HG03575 (cell line): Measurements from ENCODE around the gene GIT1.

Source experiments
- ATAC-seq: cut with Tn5 transposase; IDR thresholded peaks from one replicate; pipeline ENCODE4 v1.9.1; 2021; ENCODE audit not compliant: unreplicated experiment, insufficient number of reproducible peaks, low FRiP score; ENCODE audit errors: extremely low read depth

Gene GIT1

GRCh38 chr17:29583324-29584248, 5.9 kb downstream of the GIT1 start:
- ATAC-seq, result no peak

GRCh38 chr17:29582772-29583171, 6.7 kb downstream of the GIT1 start:
- no peak for ATAC-seq

GRCh38 chr17:29582254-29582765, 7.1 kb downstream of the GIT1 start:
- ATAC-seq, result no peak

DNA sequence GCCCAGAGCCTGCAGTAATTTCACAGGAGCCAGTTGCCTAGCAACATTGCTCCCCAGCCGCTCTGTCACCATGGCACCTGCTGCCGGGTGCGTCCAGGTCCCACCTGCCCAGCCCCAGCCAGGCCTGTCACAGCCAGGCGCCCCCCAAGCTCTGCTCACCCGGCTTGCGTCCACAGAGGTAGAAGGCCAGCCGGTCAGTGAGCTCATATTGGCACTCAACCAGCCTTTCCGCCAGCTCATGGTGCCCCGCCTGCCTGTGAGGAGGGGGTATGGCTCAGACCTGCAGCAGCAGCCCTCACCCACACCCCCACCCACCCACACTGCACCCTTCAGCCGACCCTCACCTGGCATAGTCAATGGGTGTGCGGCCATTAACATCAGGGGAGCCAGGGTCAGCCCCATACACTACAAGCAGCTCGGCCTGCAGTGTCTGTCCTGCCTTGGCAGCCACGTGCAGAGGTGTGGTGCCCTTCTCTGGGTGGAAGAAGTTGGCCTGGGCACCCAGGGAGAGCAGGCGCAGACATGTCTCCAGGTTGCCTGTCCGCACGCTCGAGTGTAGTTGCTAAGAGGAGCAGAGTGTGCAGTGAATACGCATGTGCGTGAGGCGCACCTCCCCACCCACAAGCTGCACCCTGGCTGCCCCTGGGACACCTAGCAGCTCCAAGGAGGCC, 7.7 kb downstream of the GIT1 start:
- no peak for ATAC-seq

- no peak for ATAC-seq
Measured at GRCh38 chr17:29579866-29580771, 9.3 kb downstream of the GIT1 start.

- ATAC-seq, result no peak
Measured at GRCh38 chr17:29578626-29579485, 10.6 kb downstream of the GIT1 start.

- ATAC-seq, result no peak
Measured at GRCh38 chr17:29577385-29578211, 11.8 kb downstream of the GIT1 start.

- no peak for ATAC-seq
Measured at GRCh38 chr17:29577001-29577370, 12.5 kb downstream of the GIT1 start.

DNA sequence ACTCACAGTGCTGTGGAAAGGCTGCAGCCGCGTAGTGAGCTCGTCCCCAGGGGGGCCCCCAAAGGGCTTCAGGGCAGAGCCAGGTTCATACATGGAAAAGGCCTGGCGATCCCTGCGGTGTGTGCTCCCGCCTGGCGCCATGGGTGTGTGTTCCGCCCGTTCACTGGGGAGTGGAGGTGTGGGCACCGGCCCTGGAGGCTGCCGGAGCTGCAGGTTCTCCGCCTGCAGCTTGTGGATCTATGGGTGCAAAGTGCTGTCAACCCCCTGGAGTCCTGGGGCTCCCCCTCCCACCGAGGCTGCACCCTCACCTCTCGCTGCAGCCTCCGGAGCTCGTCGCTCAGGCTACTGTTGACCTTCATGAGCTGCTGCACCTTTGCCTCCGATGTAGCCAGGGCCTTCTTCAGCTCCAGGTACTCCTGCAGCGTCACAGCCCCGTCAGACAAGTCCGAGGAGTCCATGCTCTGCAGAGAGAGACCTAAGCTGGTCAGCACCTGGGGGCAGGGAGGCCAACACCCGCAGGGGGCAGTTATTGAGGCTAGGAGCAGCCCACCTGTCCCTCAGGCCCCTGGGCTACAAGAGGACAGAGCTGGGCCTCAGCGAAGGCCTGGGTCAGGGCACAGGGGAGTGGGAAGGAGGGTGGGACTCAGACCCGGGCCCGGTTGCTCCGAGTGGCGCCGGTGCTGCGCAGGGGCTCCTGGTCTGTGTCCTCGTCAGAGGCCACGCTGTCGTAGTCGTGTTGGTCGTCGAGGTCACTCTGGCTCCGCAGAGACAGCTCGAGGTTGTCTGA, 13.0 kb downstream of the GIT1 start:
- no peak for ATAC-seq

DNA sequence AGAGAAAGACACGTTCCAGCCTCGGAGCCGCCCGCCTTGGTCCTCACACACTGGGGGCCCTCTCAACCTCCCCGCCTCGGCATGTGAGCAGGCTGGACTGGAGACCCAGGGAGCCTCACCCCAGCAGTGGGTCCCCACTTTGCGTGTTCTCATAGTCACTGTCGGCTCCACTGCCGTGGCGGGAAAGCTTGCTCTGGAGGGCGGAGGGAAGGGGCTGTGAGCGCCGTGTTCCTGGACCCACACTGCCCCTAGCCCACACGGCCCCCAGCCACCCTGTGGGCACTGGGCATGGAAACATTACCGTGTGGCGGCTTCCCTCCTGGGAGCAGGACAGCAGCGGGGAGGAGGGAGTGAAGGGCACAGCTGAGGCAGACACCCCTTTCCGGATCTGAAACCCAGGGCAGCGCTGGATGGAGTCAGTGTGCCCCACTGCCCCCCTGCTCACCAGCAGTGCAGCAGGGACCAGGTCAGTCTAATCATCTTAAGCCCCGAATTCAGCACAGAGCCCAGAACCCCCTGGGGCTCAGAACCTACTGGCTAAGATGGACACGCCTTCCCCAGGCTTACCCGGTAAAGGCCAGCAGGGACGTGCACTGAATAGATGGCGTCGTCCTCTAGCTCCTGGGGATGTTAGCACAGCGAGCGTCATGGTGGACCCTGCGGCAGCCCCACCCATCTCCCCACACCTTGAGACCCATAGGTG, 13.8 kb downstream of the GIT1 start:
- no peak for ATAC-seq

GRCh38 chr17:29574732-29575510, 14.5 kb downstream of the GIT1 start:
- no peak for ATAC-seq

DNA sequence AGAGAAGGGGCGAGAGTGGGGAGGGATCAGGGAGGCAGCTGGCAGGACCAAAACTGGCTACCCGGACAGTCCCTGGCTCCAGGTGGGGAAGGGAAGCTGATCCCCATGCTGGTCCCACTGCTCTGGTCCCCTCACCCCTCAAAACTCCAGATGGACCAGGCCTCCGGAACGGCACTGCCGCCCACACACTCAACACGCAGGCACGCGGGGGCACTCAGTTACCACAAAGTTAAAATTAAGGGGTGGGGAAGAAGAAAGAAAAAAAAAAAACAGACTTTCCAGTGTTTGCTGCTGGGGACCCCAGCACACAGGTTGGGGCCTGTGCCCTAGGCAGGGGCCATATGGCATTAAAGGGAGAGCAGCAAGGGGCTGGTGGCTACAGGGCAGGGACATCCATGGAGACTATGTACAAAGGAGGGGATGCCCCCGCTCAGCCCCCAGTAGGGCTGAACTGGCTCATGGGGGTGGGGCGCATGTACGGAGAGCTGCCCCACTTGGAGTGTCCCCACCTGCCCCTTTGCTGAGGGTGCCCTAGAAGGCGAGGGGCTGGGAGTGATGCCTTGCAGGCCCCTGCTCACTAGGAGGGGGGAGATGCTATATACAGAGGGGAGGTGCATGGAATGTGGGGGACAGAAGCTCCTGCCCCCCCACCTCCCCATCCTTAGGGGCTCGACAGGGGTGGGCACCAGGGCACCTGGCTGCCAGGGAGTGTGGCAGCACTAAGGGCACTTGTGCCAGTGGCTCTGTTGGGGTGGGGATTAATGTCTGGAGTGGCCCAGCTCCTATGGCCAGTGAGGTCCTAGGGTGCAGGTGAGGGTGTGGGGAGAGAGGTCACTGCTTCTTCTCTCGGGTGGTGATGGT, 15.3 kb downstream of the GIT1 start:
- ATAC-seq, result no peak

DNA sequence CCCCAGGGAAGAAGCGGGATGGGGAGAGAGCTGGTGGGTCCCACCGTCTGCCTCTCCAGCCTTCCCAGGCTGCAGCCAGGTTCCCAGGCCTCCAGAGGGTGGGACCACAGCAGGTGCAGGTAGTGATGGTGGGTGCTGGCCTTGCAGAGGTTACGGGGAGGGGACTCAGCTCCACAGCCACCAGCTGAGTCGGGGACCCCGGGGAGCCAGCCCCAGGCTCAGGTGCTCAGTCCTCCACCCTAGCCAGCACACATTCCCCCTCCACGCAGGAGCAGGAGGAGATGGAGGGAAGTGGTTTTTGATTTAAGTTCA, 15.9 kb downstream of the GIT1 start:
- no peak for ATAC-seq

DNA sequence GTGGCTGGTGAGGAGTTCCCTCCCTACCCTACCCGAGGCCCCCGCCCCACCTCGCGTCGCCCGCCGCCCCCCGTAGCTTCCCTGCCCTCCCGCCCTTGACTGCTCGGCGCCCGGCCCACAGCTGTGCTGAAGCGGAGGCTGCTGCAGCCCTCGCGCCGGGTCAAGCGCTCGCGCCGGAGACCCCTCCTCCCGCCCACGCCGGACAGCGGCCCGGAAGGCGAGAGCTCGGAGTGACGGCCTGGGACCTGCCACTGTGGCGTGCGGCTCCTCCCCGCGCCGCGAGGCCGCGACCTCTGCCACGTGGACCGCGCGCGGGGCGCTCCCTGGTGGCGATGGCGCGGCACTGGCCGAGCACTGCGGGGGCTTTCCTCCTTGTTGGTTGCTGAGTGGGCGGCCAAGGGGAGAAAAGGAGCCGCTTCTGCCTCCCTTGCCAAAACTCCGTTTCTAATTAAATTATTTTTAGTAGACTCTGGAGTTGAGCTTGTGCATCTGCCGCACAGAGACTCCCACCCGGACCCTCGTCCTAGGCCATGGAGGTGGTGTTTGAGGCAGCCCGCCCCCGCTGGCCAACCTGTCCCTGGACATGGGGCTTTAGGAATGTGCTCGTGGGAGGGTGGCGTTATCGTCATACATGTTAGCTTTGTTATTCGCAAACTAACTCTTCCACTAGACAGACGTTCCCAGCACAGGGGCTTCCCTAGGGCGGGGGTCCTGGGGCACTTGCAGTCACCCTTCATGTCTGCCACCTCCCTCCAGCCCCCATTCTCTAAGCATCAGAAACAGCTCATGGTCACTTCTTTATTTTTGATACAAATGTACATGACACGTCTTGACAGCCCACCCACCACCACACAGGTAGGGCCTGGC, 16.5 kb downstream of the GIT1 start:
- no peak for ATAC-seq
